Measurements from ENCODE around the gene C6orf47. TPM values are rescaled to one million over a fixed set of nuclear protein-coding genes. Genes with fewer than 3 reads are reported as not detected.

The C6orf47 gene
- polyA plus RNA-seq, 1 experiment, result 13.0 TPM

GRCh38 chr6:31615748-31616147 is 44.8 kb downstream of the C6orf47 start:
- POLR2A ChIA-PET, result no interaction called here
- no peak for DNase-seq (ENCODE audit: low read depth)
- no peak overlapping the region for H3K4me3 ChIP-seq (ENCODE audit: low read depth, low read length)

GRCh38 chr6:31614684-31615578 is 45.6 kb downstream of the C6orf47 start, which contains the start of gene AIF1:
TSS of gene AIF1 (plus strand) at chr6:31615234. CDS start at chr6:31615330, 96 bp downstream.
- TF ChIP-seq CTCF (IDR thresholded peaks at IDR 0.05; ENCODE audit: insufficient read depth, low read depth, low read length), result no peak
- ChIA-PET POLR2A (no interaction called here), CTCF (interaction anchor here (0.7 to 1.3 kb wide), 2 partner anchors 16 to 33 kb away, joined by 3 to 5 read pairs; no protein-coding TSS in a partner anchor)
- Histone ChIP-seq H3K4me3 (ENCODE audit: low read depth, low read length) (no peak within 1 kb of the TSS), H3K27me3 (ENCODE audit: control insufficient read depth, insufficient read depth, low read length) (no peaks in the 10 kb centered on the region), H3K36me3 (ENCODE audit: control insufficient read depth, insufficient read depth, low read length) (no peaks in the 10 kb centered on the region)
- no peak for DNase-seq (ENCODE audit: low read depth)

More at GRCh38 chr6:31615748-31616147, 44.8 kb downstream of the C6orf47 start:
- CTCF ChIA-PET, result interaction anchor here (0.7 to 2.2 kb wide), 3 partner anchors 17 to 34 kb away, joined by 3 to 11 read pairs (median 5); no protein-coding TSS in a partner anchor
- H3K27me3 ChIP-seq (ENCODE audit: control insufficient read depth, insufficient read depth, low read length), result no peaks in the 10 kb centered on the region
- no peak for TF ChIP-seq CTCF (IDR thresholded peaks at IDR 0.05; ENCODE audit: insufficient read depth, low read depth, low read length)
- H3K36me3 ChIP-seq (ENCODE audit: control insufficient read depth, insufficient read depth, low read length), result no peaks in the 10 kb centered on the region

GRCh38 chr6:31614075-31614619 is 46.4 kb downstream of the C6orf47 start:
- Histone ChIP-seq H3K36me3 (ENCODE audit: control insufficient read depth, insufficient read depth, low read length) (no peaks in the 10 kb centered on the region), H3K4me3 (ENCODE audit: low read depth, low read length) (no peak overlapping the region), H3K27me3 (ENCODE audit: control insufficient read depth, insufficient read depth, low read length) (no peaks in the 10 kb centered on the region)
- ChIA-PET POLR2A (no interaction called here), CTCF (interaction anchor here (1.8 kb wide), 1 partner anchor 16 kb away, joined by 7 read pairs; no protein-coding TSS in a partner anchor)
- TF ChIP-seq CTCF (IDR thresholded peaks at IDR 0.05; ENCODE audit: insufficient read depth, low read depth, low read length), result no peak
- no peak for DNase-seq (ENCODE audit: low read depth)

GRCh38 chr6:31610968-31611367 is 49.6 kb downstream of the C6orf47 start:
- Histone ChIP-seq H3K36me3 (ENCODE audit: control insufficient read depth, insufficient read depth, low read length) (no peaks in the 10 kb centered on the region), H3K4me3 (ENCODE audit: low read depth, low read length) (no peak overlapping the region), H3K27me3 (ENCODE audit: control insufficient read depth, insufficient read depth, low read length) (no peaks in the 10 kb centered on the region)
- ChIA-PET POLR2A (no interaction called here), CTCF (interaction anchor here (0.6 to 3.0 kb wide), 4 partner anchors 9 to 60 kb away, joined by 3 to 34 read pairs (median 4); no protein-coding TSS in a partner anchor)
- DNase-seq (ENCODE audit: low read depth), result no peak
- no peak for TF ChIP-seq CTCF (IDR thresholded peaks at IDR 0.05; ENCODE audit: insufficient read depth, low read depth, low read length)

Data from BJ (cell line).